IMR-90 (cell line): ENCODE data around the gene GNAT1.

Experiments used
- BHLHE40 ChIP-seq: fragments of 150-350 bp; IDR thresholded peaks from 2 replicates; pipeline ENCODE4 v1.6.1; 2016; ENCODE audit warnings: mild to moderate bottlenecking, low read depth, low read length
- CEBPB ChIP-seq: IDR thresholded peaks from 2 replicates; pipeline ENCODE4 v1.6.1; 2012; ENCODE audit warnings: low read depth, low read length, improper control_type of control experiment
- ELK1 ChIP-seq: fragments of 150-350 bp; IDR thresholded peaks from 2 replicates; pipeline ENCODE4 v1.6.1; 2016; ENCODE audit warnings: low read depth, mild to moderate bottlenecking, low read length, moderate library complexity, borderline replicate concordance
- FOS ChIP-seq: fragments of 150-350 bp; IDR thresholded peaks from 2 replicates; pipeline ENCODE4 v1.6.1; 2016; ENCODE audit warnings: low read depth, low read length
- MAFK ChIP-seq: IDR thresholded peaks from 2 replicates; pipeline ENCODE4 v1.6.1; 2012; ENCODE audit warnings: low read depth, low read length, improper control_type of control experiment
- MAZ ChIP-seq: IDR thresholded peaks from 2 replicates; pipeline ENCODE4 v1.6.1; 2012; ENCODE audit warnings: low read depth, mild to moderate bottlenecking, low read length, improper control_type of control experiment, moderate library complexity, borderline replicate concordance
- MXI1 ChIP-seq: IDR thresholded peaks from 2 replicates; pipeline ENCODE4 v1.6.1; 2012; ENCODE audit warnings: low read depth, mild to moderate bottlenecking, low read length, moderate library complexity, borderline replicate concordance
- NFE2L2 ChIP-seq: fragments of 150-350 bp; IDR thresholded peaks from 2 replicates; pipeline ENCODE4 v1.6.1; 2016; ENCODE audit warnings: low read depth, mild to moderate bottlenecking, low read length
- POLR2A ChIP-seq: IDR thresholded peaks from 2 replicates; pipeline ENCODE4 v1.6.1; 2012; ENCODE audit warnings: mild to moderate bottlenecking, low read depth, low read length
- RAD21 ChIP-seq: IDR thresholded peaks from 2 replicates; pipeline ENCODE4 v1.6.1; 2012; ENCODE audit warnings: low read length, improper control_type of control experiment
- RFX5 ChIP-seq: IDR thresholded peaks from 2 replicates; pipeline ENCODE4 v1.8.0; 2012; ENCODE audit warnings: low read depth, mild to moderate bottlenecking, low read length, moderate library complexity
- SMC3 ChIP-seq: fragments of 150-350 bp; IDR thresholded peaks from 2 replicates; pipeline ENCODE4 v1.6.1; 2016; ENCODE audit warnings: low read depth, mild to moderate bottlenecking, antibody characterized with exemption, low read length, moderate library complexity
- TF ChIP-seq, protein P1 (sequence below): conservative IDR thresholded peaks from 2 replicates; pipeline ENCODE4 v1.5.1; 2012; ENCODE audit warnings: mild to moderate bottlenecking, low read depth, low read length, improper control_type of control experiment
- TF ChIP-seq, protein P2 (sequence below): fragments of 150-350 bp; IDR thresholded peaks from 2 replicates; pipeline ENCODE4 v1.6.1; 2017; ENCODE audit warnings: mild to moderate bottlenecking, antibody characterized with exemption, low read length, low read depth

DNA sequence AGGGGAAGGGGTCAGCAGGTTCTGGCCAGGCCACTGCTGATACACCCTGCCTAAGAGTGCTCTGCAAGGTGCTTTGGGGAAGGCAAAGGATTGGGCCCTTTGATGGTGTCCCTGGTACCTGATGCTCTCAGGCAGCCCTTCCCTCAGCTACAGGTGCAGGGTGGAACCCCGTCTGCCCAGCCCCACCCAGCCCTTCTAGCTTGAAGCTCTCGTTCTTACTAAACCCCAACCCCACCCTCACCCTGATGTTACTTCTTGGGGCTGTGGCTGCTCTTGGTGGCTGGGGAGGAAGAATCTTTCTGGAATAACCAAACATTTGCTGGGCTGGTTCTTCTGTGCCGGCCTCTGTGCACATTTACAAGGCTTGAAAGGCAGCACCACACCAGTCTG is 51.0 kb downstream of the GNAT1 start:
- TF ChIP-seq POLR2A (no peak), RAD21 (no peak), CEBPB (no peak), SMC3 (no peak), BHLHE40 (no peak), MAFK (no peak), NFE2L2 (no peak), ELK1 (no peak), FOS (no peak), MXI1 (no peak), RFX5 (no peak), MAZ (no peak)
- TF ChIP-seq, protein P1, sequence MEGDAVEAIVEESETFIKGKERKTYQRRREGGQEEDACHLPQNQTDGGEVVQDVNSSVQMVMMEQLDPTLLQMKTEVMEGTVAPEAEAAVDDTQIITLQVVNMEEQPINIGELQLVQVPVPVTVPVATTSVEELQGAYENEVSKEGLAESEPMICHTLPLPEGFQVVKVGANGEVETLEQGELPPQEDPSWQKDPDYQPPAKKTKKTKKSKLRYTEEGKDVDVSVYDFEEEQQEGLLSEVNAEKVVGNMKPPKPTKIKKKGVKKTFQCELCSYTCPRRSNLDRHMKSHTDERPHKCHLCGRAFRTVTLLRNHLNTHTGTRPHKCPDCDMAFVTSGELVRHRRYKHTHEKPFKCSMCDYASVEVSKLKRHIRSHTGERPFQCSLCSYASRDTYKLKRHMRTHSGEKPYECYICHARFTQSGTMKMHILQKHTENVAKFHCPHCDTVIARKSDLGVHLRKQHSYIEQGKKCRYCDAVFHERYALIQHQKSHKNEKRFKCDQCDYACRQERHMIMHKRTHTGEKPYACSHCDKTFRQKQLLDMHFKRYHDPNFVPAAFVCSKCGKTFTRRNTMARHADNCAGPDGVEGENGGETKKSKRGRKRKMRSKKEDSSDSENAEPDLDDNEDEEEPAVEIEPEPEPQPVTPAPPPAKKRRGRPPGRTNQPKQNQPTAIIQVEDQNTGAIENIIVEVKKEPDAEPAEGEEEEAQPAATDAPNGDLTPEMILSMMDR, result no peak
- TF ChIP-seq, protein P2, sequence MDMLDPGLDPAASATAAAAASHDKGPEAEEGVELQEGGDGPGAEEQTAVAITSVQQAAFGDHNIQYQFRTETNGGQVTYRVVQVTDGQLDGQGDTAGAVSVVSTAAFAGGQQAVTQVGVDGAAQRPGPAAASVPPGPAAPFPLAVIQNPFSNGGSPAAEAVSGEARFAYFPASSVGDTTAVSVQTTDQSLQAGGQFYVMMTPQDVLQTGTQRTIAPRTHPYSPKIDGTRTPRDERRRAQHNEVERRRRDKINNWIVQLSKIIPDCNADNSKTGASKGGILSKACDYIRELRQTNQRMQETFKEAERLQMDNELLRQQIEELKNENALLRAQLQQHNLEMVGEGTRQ, result no peak
